PC-3 (cell line): ENCODE data around the gene TUT7. TPM values are rescaled to one million over a fixed set of nuclear protein-coding genes. Genes with fewer than 3 reads are reported as not detected.

Experiments
- ATAC-seq: fragments of 200-7000 bp; cut with Tn5 transposase; 2 replicates; pipeline ENCODE4 v1.9.1; 2020; ENCODE audit warnings: mild to moderate bottlenecking, moderate library complexity
- BruUV-seq: library from RNA; stranded (reverse); fragments of 400-500 nt; replicated peaks from 2 replicates; lab custom pipeline; 2021; lab: Mats Ljungman, UMichigan
- CTCF ChIA-PET: fragments of 300-600 bp; sonication (Branson Sonifier 250); formaldehyde crosslinking; loops from one replicate; lab custom pipeline; 2022; ENCODE audit warnings: antibody characterized with exemption; lab: Charles Lee
- POLR2A ChIA-PET: fragments of 300-600 bp; sonication (Branson Sonifier 250); formaldehyde crosslinking; loops from one replicate; lab custom pipeline; 2022; ENCODE audit warnings: antibody characterized with exemption; ENCODE audit not compliant: unreplicated experiment; lab: Charles Lee
- DNase-seq: peaks from one replicate; pipeline ENCODE4 v3.0.0-alpha.2; 2015
- H2AFZ ChIP-seq: fragments of 300-600 bp; sonication (generic); 2 replicates; pipeline ENCODE4 v1.6.0; 2016; ENCODE audit warnings: antibody characterized with exemption, low read length
- H3F3A ChIP-seq: fragments of 300-600 bp; sonication (generic); one replicate; pipeline ENCODE4 v1.6.0; 2017; ENCODE audit warnings: antibody characterized with exemption, low read length, control low read depth, mild to moderate bottlenecking; ENCODE audit not compliant: unreplicated experiment
- H3K27ac ChIP-seq: fragments of 300-600 bp; sonication (generic); 2 replicates; pipeline ENCODE4 v1.5.1; 2016; ENCODE audit warnings: mild to moderate bottlenecking, low read length
- H3K27me3 ChIP-seq: fragments of 300-600 bp; sonication (generic); 2 replicates; pipeline ENCODE4 v1.6.1; 2016; ENCODE audit warnings: low read length, mixed read lengths
- H3K36me3 ChIP-seq: fragments of 300-600 bp; sonication (generic); 2 replicates; pipeline ENCODE4 v1.6.1; 2016; ENCODE audit warnings: low read depth, mixed run types, low read length, mixed read lengths
- H3K4me1 ChIP-seq: fragments of 300-600 bp; sonication (generic); 2 replicates; pipeline ENCODE4 v1.5.1; 2016; ENCODE audit warnings: low read length; ENCODE audit not compliant: insufficient read depth
- H3K4me2 ChIP-seq: fragments of 300-600 bp; sonication (generic); 2 replicates; pipeline ENCODE4 v1.6.0; 2016; ENCODE audit warnings: low read length
- H3K4me3 ChIP-seq: fragments of 300-600 bp; sonication (generic); 2 replicates; pipeline ENCODE4 v1.5.1; 2016; ENCODE audit warnings: mild to moderate bottlenecking, low read length, mixed read lengths
- H3K79me2 ChIP-seq: fragments of 300-600 bp; sonication (generic); 2 replicates; pipeline ENCODE4 v1.6.1; 2017; ENCODE audit warnings: low read length, mixed read lengths
- H3K9ac ChIP-seq: fragments of 300-600 bp; sonication (generic); 2 replicates; pipeline ENCODE4 v1.6.0; 2016; ENCODE audit warnings: mild to moderate bottlenecking, low read length
- H3K9me2 ChIP-seq: fragments of 300-600 bp; sonication (generic); replicated peaks from 2 replicates; pipeline ENCODE4 v1.6.1; 2016; ENCODE audit warnings: mixed run types, low read length, mixed read lengths
- H3K9me3 ChIP-seq: fragments of 300-600 bp; sonication (generic); 2 replicates; pipeline ENCODE4 v1.6.1; 2016; ENCODE audit warnings: low read length, mixed read lengths
- H4K20me1 ChIP-seq: fragments of 300-600 bp; sonication (generic); 2 replicates; pipeline ENCODE4 v1.6.1; 2016; ENCODE audit warnings: low read length, mixed read lengths
- CTCF ChIP-seq: fragments of 300-600 bp; sonication (generic); conservative IDR thresholded peaks from 2 replicates; pipeline ENCODE4 v1.5.1; 2017; ENCODE audit warnings: antibody characterized with exemption, low read depth, mild to moderate bottlenecking, low read length
- EZH2 ChIP-seq: fragments of 300-600 bp; sonication (generic); IDR thresholded peaks from one replicate; pipeline ENCODE4 v1.6.1; 2017; ENCODE audit warnings: antibody characterized with exemption, mild to moderate bottlenecking, low read length; ENCODE audit not compliant: unreplicated experiment
- EZH2phosphoT487 ChIP-seq: fragments of 300-600 bp; sonication (generic); IDR thresholded peaks from 2 replicates; pipeline ENCODE4 v1.6.1; 2018; ENCODE audit warnings: mild to moderate bottlenecking, antibody characterized with exemption, low read length, borderline replicate concordance
- intact Hi-C: fragments of 100-400 bp; cut with micrococcal nuclease; formaldehyde crosslinking; loops from 2 replicates; pipeline ENCODE4 v1.9.0; 2023
- total RNA-seq: library from RNA; depleted of rRNA; stranded (reverse); fragments of >200 nt; gene quantifications from 2 replicates; pipeline ENCODE4 v1.2.3, GENCODE V29; 2014

Gene TUT7
- total RNA-seq, 1 experiment from 2014 or later = 12.3 TPM

GRCh38 chr9:86301686-86302085 is 52.5 kb downstream of the TUT7 start:
- no TSS peak for BruUV-seq

GRCh38 chr9:86300701-86301100 is 53.5 kb downstream of the TUT7 start:
- BruUV-seq = no TSS peak

More at GRCh38 chr9:86301686-86302085, 52.5 kb downstream of the TUT7 start:
- POLR2A ChIA-PET = no interaction called here
- Histone ChIP-seq H3K9me3 (no peaks in the 10 kb centered on the region), H2AFZ (no peak overlapping the region), H3F3A (no peaks in the 10 kb centered on the region), H3K27ac (no peak overlapping the region), H3K4me1 (peaks cover 5% of the 10 kb centered on the region; the same call in 1 of the 2 replicates), H3K27me3 (no peaks in the 10 kb centered on the region), H3K4me3 (no peak overlapping the region), H3K79me2 (no peaks in the 10 kb centered on the region), H3K9me2 (no peaks in the 10 kb centered on the region), H3K9ac (no peak overlapping the region), H4K20me1 (no peaks in the 10 kb centered on the region), H3K36me3 (peaks cover 24% of the 10 kb centered on the region), H3K4me2 (no peak overlapping the region)
- CTCF ChIA-PET = no interaction called here
- DNase-seq (no peak), ATAC-seq (no peak)
- TF ChIP-seq EZH2 = no peak
- no peak for TF ChIP-seq EZH2phosphoT487
- TF ChIP-seq CTCF = no peak
- intact Hi-C loops = no loop called here

More at GRCh38 chr9:86300701-86301100, 53.5 kb downstream of the TUT7 start:
- H3K79me2 ChIP-seq = no peaks in the 10 kb centered on the region
- ATAC-seq (no peak), DNase-seq (no peak)
- H3K4me3 ChIP-seq = no peak overlapping the region
- intact Hi-C loops = no loop called here
- H3K9me3 ChIP-seq = no peaks in the 10 kb centered on the region
- peaks cover 5% of the 10 kb centered on the region; the same call in 1 of the 2 replicates for H3K4me1 ChIP-seq
- no peak overlapping the region for H3K27ac ChIP-seq
- H3K4me2 ChIP-seq = no peak overlapping the region
- H3K36me3 ChIP-seq = peaks cover 21% of the 10 kb centered on the region
- ChIA-PET POLR2A (no interaction called here), CTCF (no interaction called here)
- H3K9ac ChIP-seq = no peak overlapping the region
- no peak for TF ChIP-seq CTCF
- no peak for TF ChIP-seq EZH2
- TF ChIP-seq EZH2phosphoT487 = no peak
- H3K27me3 ChIP-seq = no peaks in the 10 kb centered on the region
- H3F3A ChIP-seq = no peaks in the 10 kb centered on the region
- H4K20me1 ChIP-seq = no peaks in the 10 kb centered on the region
- no peak overlapping the region for H2AFZ ChIP-seq
- no peaks in the 10 kb centered on the region for H3K9me2 ChIP-seq
